H1 (cell line): ENCODE data around the gene TMEM154. TPM values are rescaled to one million over a fixed set of nuclear protein-coding genes. Genes with fewer than 3 reads are reported as not detected.

Experiments used
- JUND ChIP-seq: IDR thresholded peaks from 2 replicates; pipeline ENCODE4 v1.6.1; 2011; ENCODE audit warnings: mild to moderate bottlenecking, improper control_type of control experiment, low read length
- KDM5A ChIP-seq: fragments of 200-600 bp; IDR thresholded peaks from 2 replicates; pipeline ENCODE4 v1.7.1; 2012; ENCODE audit warnings: mild to moderate bottlenecking, low read length, inconsistent platforms, mixed read lengths
- NRF1 ChIP-seq: IDR thresholded peaks from 2 replicates; pipeline ENCODE4 v1.6.1; 2011; ENCODE audit warnings: mild to moderate bottlenecking, low read depth, low read length, improper control_type of control experiment
- polyA plus RNA-seq, 7 experiments: library from polyadenylated mRNA; depleted of rRNA in 3 of 7; stranded (reverse) in 5 of 7; unstranded in 2 of 7; fragments of >200 nt in 5 of 7; fragments of 200-250 nt in 2 of 7; gene quantifications; 1 replicate in 5 of 7; 2 replicates in 1 of 7; 4 replicates in 1 of 7; pipeline versions ENCODE4 v1.2.1 to v1.2.3, GENCODE V29; 2011 to 2013; ENCODE audit warnings: missing spikeins in 2 of 7, mixed read lengths in 2 of 7
- total RNA-seq: library from RNA; stranded (reverse); fragmentation: NEBNext Ultra II Directional; extraction: Animal tissue kit (Norgen Biotek cat#: 25700); gene quantifications from 2 replicates; pipeline ENCODE4 v1.2.1, GENCODE V29; 2021

TMEM154 gene
- total and polyA plus RNA-seq, 2 of the 8 experiments (the other 6 are each of a cell fraction or from before 2014, with no cell fraction given) = 0.33 to 1.2 TPM

DNA sequence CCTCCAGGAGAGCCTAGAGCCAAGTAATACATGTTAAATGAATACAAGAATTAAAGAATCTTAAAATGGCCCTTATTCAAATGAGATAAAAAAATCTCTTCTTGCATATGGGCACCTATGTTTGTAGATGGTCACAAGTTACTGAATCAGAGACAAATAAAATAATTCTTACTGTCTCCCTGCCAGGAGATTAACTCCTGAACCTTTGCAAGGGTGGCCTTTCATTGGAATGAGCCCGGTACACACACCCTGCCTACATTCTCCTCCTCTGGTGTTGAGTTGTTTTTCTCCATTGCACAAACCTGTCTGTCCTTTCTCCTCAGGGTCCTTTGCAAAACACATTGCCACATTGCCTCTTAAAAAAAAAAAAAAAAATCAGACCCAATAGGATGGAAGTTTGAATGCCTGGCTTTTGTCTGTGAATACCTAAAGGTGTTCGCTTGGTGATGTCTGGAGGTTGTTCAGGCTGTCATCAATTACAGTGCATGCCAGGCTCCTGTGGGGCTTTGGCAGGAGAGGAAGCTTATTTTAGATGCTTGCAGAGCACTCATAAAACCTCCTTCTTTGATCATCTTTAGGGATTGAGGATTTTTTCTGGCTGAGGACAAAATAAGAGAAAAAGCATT, 8.3 kb upstream of the TMEM154 start (continued):
- no peak for TF ChIP-seq KDM5A
- TF ChIP-seq NRF1 = no peak
- no peak for TF ChIP-seq JUND
- TF ChIP-seq, all 59 proteins: peak for 0
